ENCODE measurements around the gene MPL. TPM values are rescaled to one million over a fixed set of nuclear protein-coding genes. Genes with fewer than 3 reads are reported as not detected.

Gene MPL
- total and polyA plus RNA-seq, 10 of the 15 experiments (the other 5 are each of a cell fraction or from before 2014, with no cell fraction given) = not detected

- H3K27ac ChIP-seq (ENCODE audit: control insufficient read depth, insufficient read depth) = no peak overlapping the region
- BruUV-seq (replicated peaks) = no TSS peak
- in situ Hi-C loops (cut with MboI) = no loop called here
- CTCF ChIA-PET = interaction anchor here (0.6 to 1.2 kb wide), 3 partner anchors 65 to 150 kb away, joined by 3 to 4 read pairs (median 3); partner anchors contain the start of gene HYI
- POLR2A ChIA-PET = no interaction called here
- no peaks in the 10 kb centered on the region for H3K27me3 ChIP-seq (replicated peaks in 1 of 2; ENCODE audit: control insufficient read depth in 2 of 2, insufficient read depth in 2 of 2, low read length in 1 of 2)
- TF ChIP-seq RUNX3 (IDR thresholded peaks at IDR 0.05; ENCODE audit: low read length) = no peak
- TF ChIP-seq, protein P1, sequence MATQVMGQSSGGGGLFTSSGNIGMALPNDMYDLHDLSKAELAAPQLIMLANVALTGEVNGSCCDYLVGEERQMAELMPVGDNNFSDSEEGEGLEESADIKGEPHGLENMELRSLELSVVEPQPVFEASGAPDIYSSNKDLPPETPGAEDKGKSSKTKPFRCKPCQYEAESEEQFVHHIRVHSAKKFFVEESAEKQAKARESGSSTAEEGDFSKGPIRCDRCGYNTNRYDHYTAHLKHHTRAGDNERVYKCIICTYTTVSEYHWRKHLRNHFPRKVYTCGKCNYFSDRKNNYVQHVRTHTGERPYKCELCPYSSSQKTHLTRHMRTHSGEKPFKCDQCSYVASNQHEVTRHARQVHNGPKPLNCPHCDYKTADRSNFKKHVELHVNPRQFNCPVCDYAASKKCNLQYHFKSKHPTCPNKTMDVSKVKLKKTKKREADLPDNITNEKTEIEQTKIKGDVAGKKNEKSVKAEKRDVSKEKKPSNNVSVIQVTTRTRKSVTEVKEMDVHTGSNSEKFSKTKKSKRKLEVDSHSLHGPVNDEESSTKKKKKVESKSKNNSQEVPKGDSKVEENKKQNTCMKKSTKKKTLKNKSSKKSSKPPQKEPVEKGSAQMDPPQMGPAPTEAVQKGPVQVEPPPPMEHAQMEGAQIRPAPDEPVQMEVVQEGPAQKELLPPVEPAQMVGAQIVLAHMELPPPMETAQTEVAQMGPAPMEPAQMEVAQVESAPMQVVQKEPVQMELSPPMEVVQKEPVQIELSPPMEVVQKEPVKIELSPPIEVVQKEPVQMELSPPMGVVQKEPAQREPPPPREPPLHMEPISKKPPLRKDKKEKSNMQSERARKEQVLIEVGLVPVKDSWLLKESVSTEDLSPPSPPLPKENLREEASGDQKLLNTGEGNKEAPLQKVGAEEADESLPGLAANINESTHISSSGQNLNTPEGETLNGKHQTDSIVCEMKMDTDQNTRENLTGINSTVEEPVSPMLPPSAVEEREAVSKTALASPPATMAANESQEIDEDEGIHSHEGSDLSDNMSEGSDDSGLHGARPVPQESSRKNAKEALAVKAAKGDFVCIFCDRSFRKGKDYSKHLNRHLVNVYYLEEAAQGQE (IDR thresholded peaks at IDR 0.05; ENCODE audit: low read depth, low read length) = no peak
- no peak for TF ChIP-seq BRCA1 (IDR thresholded peaks at IDR 0.05; ENCODE audit: low read depth, low read length)
- WGBS (ENCODE audit: insufficient coverage, insufficient replicate concordance, low lambda C conversion rate, missing lambda C conversion rate) = 64% methylated on average over 8 of the region's 8 CpGs
- FAIRE-seq (no peak), DNase-seq (ENCODE audit: low read depth, low spot score) (no peak), ATAC-seq (no peak)
- no peaks in the 10 kb centered on the region for H4K20me1 ChIP-seq (ENCODE audit: control insufficient read depth, insufficient read depth)
- H3K9ac ChIP-seq (ENCODE audit: control insufficient read depth, insufficient read depth, low read length) = no peak overlapping the region
- H3K4me2 ChIP-seq (ENCODE audit: control insufficient read depth, insufficient read depth) = no peak overlapping the region
- H3K9me3 ChIP-seq (replicated peaks; ENCODE audit: control insufficient read depth, insufficient read depth, low read length) = no peaks in the 10 kb centered on the region
- H3K79me2 ChIP-seq (ENCODE audit: control insufficient read depth, insufficient read depth, low read length) = no peaks in the 10 kb centered on the region
- no peaks in the 10 kb centered on the region for H3K36me3 ChIP-seq (ENCODE audit: control insufficient read depth in 2 of 2, insufficient read depth in 2 of 2, low read length in 1 of 2)
- SMC1A ChIA-PET (ENCODE audit: uncharacterized antibody, unreplicated experiment) = interaction anchor here (0.7 to 1.2 kb wide), 4 partner anchors 18 to 73 kb away, joined by 3 to 4 read pairs (median 3); partner anchors contain the start of gene C1orf210
- no peaks in the 10 kb centered on the region for H3K4me1 ChIP-seq (ENCODE audit: control insufficient read depth, insufficient read depth, low read length)
- H2AFZ ChIP-seq (ENCODE audit: control insufficient read depth, low read depth, low read length) = no peak overlapping the region
- RAD21 ChIA-PET (ENCODE audit: unreplicated experiment) = interaction anchor here (0.6 to 1.2 kb wide), 2 partner anchors 64 to 332 kb away, joined by 3 read pairs; no protein-coding TSS in a partner anchor
- intact Hi-C loops (cut with micrococcal nuclease; ENCODE audit: unreplicated experiment) = no loop called here
- H3K4me3 ChIP-seq = no peak overlapping the region
These were observed 33.9 kb upstream of the MPL start for GRCh38 chr1:43303471-43304313.

Measured in GM12878 (cell line).